HG03558 (cell line): Measurements from ENCODE around the gene TLDC2.
"Not testable (repeated sequence)": the region's sequence is repeated elsewhere in the genome, so short reads cannot be mapped to it uniquely, and the experiment has no call there.

ENCODE experiments used
- ATAC-seq: cut with Tn5 transposase; IDR thresholded peaks from one replicate; pipeline ENCODE4 v1.9.1; 2021; ENCODE audit warnings: moderate number of reproducible peaks; ENCODE audit not compliant: unreplicated experiment; ENCODE audit errors: extremely low read depth

TLDC2 gene

GRCh38 chr20:36895036-36895435 lies 19.1 kb downstream of the TLDC2 start:
- no peak for ATAC-seq

DNA sequence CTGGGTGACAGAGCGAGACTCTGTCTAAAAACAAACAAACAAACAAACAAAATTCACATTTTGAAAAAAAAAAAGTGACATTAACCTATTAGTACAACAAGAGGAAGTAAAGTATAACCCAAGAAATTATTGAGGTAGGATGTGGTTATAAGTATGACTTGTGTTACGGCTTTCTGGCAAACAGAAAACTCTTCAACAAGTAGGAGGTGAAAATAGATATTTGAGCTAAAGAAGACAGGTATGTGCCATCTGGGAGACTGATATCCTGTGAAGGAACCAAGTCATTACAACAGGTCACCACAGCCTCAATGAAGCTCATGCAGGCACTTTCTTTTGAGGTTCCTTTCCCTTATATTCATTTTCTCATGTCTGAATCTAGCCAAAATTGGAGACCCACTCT lies 28.8 kb downstream of the TLDC2 start:
- no peak for ATAC-seq

- ATAC-seq: not testable (repeated sequence)
These were observed 29.6 kb downstream of the TLDC2 start for GRCh38 chr20:36905566-36905965.

DNA sequence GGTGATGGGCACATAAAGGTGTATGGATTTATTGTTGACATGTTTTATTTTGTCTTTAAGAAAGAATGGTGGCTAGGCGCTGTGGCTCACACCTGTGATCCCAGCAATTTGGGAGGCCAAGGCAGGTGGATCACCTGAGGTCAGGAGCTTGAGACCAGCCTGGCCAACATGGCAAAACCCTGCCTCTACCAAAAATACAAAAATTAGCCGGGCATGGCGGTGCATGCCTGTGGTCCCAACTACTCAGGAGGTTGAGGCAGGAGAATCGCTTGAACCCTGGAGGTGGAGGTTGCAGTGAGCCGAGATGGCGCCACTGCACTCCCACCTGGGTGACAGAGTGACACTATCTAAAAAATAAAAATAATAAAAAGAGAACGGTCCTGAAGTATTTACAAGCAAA lies 30.1 kb downstream of the TLDC2 start:
- not testable (repeated sequence) for ATAC-seq

DNA sequence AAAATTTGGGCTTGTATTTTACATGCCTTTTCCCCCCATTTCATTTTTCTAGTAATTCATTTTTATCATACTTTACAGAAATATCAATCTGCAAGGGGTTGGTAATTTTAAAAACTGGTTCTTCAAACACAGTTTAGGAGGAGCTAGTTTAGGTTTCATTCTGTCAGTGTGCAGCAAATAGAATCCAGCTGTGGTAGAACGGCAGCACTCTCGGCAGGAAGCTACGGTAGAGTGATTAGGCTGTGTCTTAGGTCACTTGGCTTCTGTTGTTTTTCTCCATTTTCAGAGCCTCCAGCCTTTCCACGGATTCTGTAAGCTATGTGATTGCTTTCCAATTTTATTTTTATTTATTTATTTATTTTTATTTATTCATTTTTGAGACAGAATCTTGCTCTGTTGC lies 32.7 kb downstream of the TLDC2 start:
- ATAC-seq: no peak

- ATAC-seq: no peak
These were observed 40.3 kb downstream of the TLDC2 start for GRCh38 chr20:36916199-36916598.

GRCh38 chr20:36917240-36917639 lies 41.3 kb downstream of the TLDC2 start:
- ATAC-seq: no peak

- ATAC-seq: no peak
These were observed 42.0 kb downstream of the TLDC2 start for GRCh38 chr20:36917943-36918342.

DNA sequence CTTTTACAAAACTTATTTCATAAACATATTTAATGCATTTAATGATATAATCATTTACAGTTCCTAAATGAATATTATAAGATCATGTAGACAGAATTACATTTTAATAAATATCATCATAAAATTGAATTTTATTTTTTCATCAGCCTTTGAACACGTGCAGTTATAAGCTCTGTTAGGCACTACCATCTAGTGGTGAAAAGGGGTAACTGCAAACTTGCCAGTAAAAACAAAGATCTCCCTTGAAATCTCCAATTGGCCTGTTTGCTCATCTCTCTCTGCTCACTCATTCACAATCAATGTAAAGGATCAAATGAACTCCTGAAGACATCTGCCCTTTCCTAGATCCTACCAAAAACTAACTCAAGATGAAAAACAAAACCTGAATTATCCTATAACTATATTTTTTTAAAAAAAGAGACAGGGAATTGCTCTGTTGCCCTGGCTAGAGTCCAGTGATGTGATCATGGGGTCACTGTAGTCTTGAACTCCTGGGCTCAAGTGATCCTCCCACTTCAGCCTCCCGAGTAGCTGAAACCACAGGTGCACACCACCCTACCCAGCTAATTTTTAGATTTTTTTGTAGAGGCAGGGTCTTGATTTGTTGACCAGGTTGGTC lies 43.9 kb downstream of the TLDC2 start:
- ATAC-seq: no peak

- no peak for ATAC-seq
These were observed 44.4 kb downstream of the TLDC2 start for GRCh38 chr20:36920334-36920730.

GRCh38 chr20:36924167-36925045 lies 48.5 kb downstream of the TLDC2 start:
- no peak for ATAC-seq

GRCh38 chr20:36925234-36925633 lies 49.3 kb downstream of the TLDC2 start:
- ATAC-seq: no peak

DNA sequence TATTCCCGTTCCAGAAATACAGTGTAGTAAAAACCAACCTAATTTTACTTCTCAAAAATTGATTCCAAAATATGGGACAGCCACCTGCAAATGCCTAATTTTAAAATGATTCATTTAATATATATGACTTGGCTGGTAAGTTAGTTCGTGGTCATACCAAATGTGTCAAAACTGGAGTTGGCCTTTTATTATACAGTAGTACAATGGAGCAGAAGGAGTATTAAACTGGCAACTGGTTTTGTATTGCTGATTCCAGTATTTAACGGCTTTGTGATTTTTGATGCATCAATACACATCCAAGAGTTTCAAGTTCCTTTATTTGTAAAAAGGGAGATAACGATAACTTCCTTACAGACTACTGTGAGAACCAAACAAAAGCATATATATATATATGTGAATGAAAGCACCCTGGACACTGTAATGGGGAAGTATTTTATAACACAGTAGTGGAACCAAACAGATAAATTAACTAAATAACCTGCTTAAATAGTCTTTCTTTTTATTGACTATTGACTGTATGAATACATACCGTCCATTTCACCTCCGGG lies 50.8 kb downstream of the TLDC2 start:
- no peak for ATAC-seq

GRCh38 chr20:36927704-36928103 lies 51.8 kb downstream of the TLDC2 start:
- no peak for ATAC-seq

DNA sequence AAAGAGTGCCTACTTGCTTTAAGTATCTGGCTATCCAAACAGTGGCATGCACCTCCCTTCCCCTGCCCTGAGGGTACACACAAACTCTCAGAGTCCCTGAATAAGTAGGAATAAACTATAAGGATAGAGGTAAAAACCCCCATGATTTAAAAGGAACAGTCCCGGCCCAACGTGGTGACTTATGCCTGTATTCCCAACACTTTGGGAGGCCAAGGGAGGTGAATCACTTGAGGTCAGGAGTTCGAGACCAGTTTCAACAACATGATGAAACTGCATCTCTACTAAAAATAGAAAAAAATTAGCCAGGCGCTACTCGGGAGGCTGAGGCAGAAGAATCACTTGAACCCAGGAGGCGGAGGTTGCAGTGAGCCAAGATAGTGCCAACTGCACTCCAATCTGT lies 53.4 kb downstream of the TLDC2 start:
- no peak for ATAC-seq

DNA sequence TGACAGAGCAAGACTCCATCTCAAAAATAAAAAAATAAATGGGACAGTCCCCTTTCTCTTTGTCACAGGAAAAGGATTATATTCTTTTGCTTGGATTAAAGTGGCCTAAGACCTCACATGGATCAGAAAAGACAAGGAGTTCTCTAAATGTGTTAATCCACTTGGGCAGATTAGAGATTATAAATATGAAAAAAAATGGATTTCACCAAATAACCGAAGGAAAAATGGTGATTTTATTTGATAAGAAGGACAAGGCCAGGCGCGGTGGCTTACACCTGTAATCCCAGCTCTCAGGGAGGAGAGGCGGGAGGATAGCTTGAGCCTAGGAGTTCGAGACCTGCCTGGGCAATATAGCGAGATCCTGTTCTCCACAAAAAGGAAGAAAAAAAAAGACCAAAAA lies 53.8 kb downstream of the TLDC2 start:
- ATAC-seq: no peak

- ATAC-seq: not testable (repeated sequence)
These were observed 56.1 kb downstream of the TLDC2 start for GRCh38 chr20:36932067-36932466.

DNA sequence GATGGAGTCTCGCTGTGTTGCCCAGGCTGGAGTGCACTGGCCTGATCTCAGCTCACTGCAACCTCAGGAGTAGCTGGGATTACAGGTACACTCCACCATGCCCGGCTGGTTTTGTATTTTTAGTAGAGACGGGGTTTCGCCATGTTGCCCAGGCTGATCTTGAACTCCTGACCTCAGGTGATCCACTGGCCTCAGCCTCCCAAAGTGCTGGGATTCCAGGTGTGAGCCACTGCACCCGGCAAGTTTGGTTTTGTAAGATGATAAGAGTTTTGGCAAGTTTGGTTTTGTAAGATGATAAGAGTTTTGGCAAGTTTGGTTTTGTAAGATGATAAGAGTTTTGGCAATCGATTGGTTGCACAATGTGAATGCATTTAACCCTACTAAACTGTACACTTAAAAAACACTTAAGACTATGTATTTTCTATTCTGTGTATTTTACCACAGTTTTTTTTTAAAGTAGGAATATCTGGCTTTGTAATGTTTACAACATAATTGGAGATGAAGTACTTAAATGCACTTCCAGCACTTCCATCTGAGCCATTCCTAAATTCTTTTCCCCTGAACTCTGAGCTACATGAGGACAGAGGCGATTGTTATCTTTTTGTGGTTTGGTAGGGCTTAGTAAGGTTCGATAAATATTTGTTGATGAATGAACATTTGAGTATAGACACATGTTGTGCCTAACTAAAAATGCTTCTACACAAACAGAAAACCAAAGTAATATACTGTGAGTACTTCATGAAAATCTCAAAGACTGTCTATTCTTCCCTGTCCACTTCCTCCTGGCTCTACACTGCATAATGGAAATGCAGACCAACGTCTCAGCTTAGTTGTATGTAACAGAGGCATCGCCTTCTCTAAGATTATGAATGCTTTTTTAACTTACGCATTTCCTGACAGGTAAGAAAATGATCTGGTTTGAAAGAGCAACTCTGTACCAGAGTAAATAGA lies 56.8 kb downstream of the TLDC2 start:
- ATAC-seq: no peak

DNA sequence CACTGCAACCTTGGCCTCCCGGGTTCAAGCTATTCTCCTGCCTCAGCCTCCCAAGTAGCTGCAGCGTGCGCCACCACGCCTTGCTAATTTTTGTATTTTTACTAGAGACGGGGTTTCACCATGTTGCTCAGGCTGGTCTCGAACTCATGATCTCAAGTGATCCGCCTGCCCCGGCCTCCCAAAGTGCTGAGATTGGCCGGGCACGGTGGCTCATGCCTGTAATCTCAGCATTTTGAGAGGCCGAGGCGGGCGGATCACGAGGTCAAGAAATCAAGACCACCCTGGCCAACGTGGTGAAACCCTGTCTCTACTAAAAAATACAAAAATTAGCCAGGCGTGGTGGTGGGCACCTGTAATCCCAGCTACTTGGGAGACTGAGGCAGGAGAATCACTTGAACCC lies 57.6 kb downstream of the TLDC2 start:
- ATAC-seq: not testable (repeated sequence)

GRCh38 chr20:36936341-36936740 lies 60.4 kb downstream of the TLDC2 start:
- no peak for ATAC-seq
